Measurements from ENCODE around the gene UBE3B. TPM values are rescaled to one million over a fixed set of nuclear protein-coding genes. Genes with fewer than 3 reads are reported as not detected.

UBE3B gene
- total RNA-seq, 4 donors from 2014 or later: 51.0 to 93.5 (median 78.9) TPM

DNA sequence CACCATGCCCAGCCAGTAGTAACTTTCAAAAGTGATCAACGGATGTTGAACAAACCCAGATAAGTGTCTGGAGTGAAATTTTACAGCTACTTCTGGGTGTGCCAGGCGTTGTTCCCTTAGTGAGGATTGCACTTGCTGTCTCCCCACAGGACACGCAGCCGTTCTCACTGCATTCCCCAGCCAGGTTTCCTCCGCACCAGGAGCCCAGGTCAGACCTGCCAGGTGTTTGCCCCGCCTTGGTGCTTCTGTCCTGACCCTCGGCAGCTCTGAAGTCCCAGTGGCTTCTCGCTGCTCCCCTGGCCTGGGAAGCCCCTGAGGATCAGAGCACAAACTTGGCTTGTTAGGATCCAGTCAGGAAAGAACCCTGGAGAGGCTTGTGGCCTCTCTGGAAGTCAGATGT, 59.7 kb downstream of the UBE3B start:
- Histone ChIP-seq H3K27ac (no peak overlapping the region), H3K27me3 (no peaks in the 10 kb centered on the region), H3K4me1 (no peaks in the 10 kb centered on the region), H3K36me3 (peaks cover 0 to 95% (median 6%) of the 10 kb centered on the region in 3 donors), H3K9me3 (no peaks in the 10 kb centered on the region), H3K4me3 (no peak overlapping the region)
- TF ChIP-seq, protein P1, sequence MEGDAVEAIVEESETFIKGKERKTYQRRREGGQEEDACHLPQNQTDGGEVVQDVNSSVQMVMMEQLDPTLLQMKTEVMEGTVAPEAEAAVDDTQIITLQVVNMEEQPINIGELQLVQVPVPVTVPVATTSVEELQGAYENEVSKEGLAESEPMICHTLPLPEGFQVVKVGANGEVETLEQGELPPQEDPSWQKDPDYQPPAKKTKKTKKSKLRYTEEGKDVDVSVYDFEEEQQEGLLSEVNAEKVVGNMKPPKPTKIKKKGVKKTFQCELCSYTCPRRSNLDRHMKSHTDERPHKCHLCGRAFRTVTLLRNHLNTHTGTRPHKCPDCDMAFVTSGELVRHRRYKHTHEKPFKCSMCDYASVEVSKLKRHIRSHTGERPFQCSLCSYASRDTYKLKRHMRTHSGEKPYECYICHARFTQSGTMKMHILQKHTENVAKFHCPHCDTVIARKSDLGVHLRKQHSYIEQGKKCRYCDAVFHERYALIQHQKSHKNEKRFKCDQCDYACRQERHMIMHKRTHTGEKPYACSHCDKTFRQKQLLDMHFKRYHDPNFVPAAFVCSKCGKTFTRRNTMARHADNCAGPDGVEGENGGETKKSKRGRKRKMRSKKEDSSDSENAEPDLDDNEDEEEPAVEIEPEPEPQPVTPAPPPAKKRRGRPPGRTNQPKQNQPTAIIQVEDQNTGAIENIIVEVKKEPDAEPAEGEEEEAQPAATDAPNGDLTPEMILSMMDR (IDR thresholded peaks at IDR 0.05): no peak
- TF ChIP-seq POLR2A (IDR thresholded peaks at IDR 0.05) (no peak), EP300 (IDR thresholded peaks at IDR 0.05) (no peak)
- DNase-seq (ENCODE audit: low spot score in 2 of 2): no peak
- 92 to 99% methylated on average over 8 of the region's 8 CpGs for WGBS, 2 donors

DNA sequence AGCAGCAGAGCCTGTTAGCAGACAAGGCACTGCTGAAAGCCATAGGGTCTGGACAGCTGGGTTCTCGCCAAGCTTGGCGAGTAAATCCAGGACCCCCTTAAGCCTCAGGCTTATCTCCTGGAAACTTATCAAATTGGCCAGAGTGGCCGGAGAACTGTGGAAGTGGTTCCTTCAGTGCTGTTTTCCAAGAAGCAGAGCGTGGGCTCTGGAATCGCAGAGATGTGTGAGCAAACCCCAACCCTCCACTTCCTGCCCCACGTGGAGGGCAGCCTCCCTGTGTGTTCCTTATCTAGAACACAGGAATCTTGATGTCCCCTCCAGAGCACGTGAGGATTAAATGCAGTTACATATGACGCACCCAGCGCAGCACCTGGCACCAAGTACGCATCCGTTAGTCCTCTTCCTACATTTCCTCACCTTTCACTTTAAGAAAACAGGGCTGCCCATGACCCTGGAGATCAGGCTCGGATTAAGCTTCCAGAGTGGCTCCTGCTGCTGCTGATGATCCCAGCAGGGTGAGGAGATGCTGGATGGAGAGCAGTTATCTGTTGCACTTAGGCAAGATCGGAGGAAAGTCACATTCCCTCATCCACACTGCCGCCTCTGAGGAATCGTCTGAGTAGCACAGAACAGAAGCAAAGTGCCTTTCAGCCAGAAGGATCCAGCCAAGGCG, 60.9 kb downstream of the UBE3B start:
- Histone ChIP-seq H3K4me3 (no peak overlapping the region), H3K36me3 (peaks cover 0 to 85% (median 0%) of the 10 kb centered on the region in 3 donors), H3K9me3 (no peaks in the 10 kb centered on the region), H3K27me3 (no peaks in the 10 kb centered on the region), H3K4me1 (no peaks in the 10 kb centered on the region), H3K27ac (no peak overlapping the region)
- DNase-seq (ENCODE audit: low spot score in 2 of 2): no peak
- 77 to 79% methylated on average over 15 to 16 of the region's 16 CpGs for WGBS, 2 donors
- TF ChIP-seq, protein P1 (IDR thresholded peaks at IDR 0.05): no peak
- TF ChIP-seq EP300 (IDR thresholded peaks at IDR 0.05) (no peak), POLR2A (IDR thresholded peaks at IDR 0.05) (no peak)

DNA sequence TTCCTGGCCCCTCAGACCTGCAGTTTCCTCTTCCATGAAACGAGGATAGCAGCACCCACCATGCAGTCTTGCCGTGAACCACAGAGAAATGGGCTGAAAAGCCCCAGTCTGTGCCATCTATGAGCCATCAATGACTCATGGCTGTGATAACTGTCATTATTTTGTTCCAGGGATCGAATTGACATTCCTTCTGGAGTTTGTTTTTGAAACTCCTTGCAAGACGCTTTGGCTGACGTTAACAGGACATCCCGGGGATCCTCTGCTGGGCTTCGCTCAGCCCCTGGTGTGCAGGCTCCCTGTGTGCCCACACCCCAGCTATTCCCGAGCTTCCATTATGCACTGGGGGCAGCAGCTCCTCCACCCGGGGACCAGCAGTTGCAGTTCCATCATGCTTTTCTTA, 62.1 kb downstream of the UBE3B start:
- TF ChIP-seq POLR2A (IDR thresholded peaks at IDR 0.05) (no peak), EP300 (IDR thresholded peaks at IDR 0.05) (no peak)
- TF ChIP-seq, protein P1 (IDR thresholded peaks at IDR 0.05): no peak
- no peaks in the 10 kb centered on the region for H3K9me3 ChIP-seq
- peaks cover 0 to 77% (median 0%) of the 10 kb centered on the region in 3 donors for H3K36me3 ChIP-seq
- WGBS, 2 donors: 60 to 72% methylated on average over 9 of the region's 9 CpGs
- DNase-seq (ENCODE audit: low spot score in 2 of 2): no peak
- no peak overlapping the region for H3K4me3 ChIP-seq
- no peaks in the 10 kb centered on the region for H3K27me3 ChIP-seq
- H3K27ac ChIP-seq: no peak overlapping the region
- no peaks in the 10 kb centered on the region for H3K4me1 ChIP-seq

DNA sequence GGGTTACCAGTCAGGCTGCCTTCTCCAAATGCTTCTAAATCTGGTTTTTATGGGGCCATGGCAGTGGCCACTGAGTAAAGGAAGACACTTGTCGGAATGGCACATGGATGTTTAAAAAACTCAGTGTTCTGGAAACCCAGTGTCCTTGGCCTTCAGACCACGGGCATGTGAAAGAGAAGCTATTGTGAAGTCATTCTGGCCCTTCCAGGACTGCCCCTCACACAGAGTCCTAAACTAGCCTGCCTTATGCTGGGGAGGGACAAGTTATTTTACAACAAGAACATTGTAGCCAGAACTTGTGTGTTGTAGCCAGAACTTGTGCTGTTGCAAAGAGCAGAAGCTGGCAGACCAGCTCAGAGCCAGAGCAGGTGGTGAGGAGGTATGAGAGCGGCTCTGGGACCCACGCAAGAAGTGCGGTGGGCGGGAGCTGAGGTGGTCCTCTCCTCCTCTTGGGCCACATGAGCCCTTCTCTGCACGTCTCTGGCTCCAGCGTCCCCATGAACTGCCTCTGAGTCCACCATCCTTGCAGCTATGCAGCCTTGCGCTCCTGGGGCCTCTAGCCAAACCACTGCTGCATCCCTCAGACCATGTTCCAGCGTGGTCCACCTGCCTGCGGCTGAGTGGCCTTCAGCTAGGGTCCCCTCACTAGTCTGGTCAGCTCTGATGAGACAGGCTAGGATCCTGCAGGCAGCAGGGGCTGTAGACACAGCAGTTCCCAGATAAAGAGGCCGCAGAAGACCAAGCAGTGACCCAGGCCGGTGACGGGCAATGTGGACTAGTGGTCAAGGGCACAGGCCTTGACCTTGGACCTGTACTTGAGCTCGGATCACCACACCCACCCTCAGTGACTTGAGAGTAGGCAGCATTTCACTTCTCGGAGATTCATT, 63.3 kb downstream of the UBE3B start:
- WGBS, 2 donors: 75 to 85% methylated on average over 11 to 14 of the region's 16 CpGs
- Histone ChIP-seq H3K27me3 (no peaks in the 10 kb centered on the region), H3K4me1 (peaks cover 0 to 6% (median 0%) of the 10 kb centered on the region in 4 donors), H3K9me3 (no peaks in the 10 kb centered on the region), H3K36me3 (peaks cover 0 to 65% (median 0%) of the 10 kb centered on the region in 3 donors), H3K4me3 (no peak overlapping the region), H3K27ac (no peak overlapping the region)
- TF ChIP-seq, protein P1 (IDR thresholded peaks at IDR 0.05): no peak
- no peak for TF ChIP-seq POLR2A (IDR thresholded peaks at IDR 0.05)
- TF ChIP-seq EP300 (IDR thresholded peaks at IDR 0.05): no peak
- DNase-seq (ENCODE audit: low spot score in 2 of 2): no peak

DNA sequence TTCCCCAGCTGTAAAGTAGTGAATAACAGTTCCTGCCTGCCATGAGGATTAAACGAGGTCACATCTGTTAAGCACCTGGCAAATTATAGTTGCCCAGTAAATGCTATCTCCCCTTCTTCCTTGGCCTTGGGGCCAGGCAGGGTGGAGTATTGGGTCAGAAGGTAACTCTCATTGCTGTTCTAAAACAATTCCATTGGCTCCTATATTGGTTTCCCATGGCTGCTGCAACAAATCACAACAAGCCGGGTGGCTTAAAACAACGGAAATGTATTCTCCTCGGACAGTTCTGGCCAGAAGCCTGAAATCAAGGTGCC, 63.9 kb downstream of the UBE3B start:
- no peak overlapping the region for H3K27ac ChIP-seq
- 62 to 65% methylated on average over 4 of the region's 4 CpGs for WGBS, 2 donors
- H3K36me3 ChIP-seq: peaks cover 0 to 59% (median 0%) of the 10 kb centered on the region in 3 donors
- no peaks in the 10 kb centered on the region for H3K9me3 ChIP-seq
- DNase-seq (ENCODE audit: low spot score in 2 of 2): no peak
- TF ChIP-seq POLR2A (IDR thresholded peaks at IDR 0.05) (no peak), EP300 (IDR thresholded peaks at IDR 0.05) (no peak)
- H3K4me1 ChIP-seq: peaks cover 0 to 6% (median 0%) of the 10 kb centered on the region in 4 donors
- H3K4me3 ChIP-seq: no peak overlapping the region
- no peaks in the 10 kb centered on the region for H3K27me3 ChIP-seq
